Measurements from ENCODE around the gene BAZ2A.

DNA sequence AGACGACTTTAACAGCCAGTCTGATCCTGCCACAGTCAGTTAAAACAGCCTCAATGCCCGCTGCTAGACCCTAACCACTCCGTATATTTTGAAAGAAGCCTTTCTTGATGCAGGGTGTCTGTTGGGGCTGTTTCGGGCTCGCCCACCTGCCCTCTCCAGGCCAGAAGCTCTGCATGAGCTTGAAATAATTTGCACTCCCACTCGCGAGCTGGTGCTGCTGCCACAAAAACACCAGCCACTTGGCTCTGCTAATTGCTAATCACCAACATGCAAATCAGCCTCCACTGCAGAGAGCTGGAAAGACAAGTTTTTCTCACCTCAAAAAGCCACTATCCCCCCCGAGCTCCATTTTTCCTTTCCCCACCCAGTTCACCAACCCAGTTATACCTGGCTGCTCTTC, 15.5 kb downstream of the BAZ2A start:
- TF ChIP-seq, protein P1, sequence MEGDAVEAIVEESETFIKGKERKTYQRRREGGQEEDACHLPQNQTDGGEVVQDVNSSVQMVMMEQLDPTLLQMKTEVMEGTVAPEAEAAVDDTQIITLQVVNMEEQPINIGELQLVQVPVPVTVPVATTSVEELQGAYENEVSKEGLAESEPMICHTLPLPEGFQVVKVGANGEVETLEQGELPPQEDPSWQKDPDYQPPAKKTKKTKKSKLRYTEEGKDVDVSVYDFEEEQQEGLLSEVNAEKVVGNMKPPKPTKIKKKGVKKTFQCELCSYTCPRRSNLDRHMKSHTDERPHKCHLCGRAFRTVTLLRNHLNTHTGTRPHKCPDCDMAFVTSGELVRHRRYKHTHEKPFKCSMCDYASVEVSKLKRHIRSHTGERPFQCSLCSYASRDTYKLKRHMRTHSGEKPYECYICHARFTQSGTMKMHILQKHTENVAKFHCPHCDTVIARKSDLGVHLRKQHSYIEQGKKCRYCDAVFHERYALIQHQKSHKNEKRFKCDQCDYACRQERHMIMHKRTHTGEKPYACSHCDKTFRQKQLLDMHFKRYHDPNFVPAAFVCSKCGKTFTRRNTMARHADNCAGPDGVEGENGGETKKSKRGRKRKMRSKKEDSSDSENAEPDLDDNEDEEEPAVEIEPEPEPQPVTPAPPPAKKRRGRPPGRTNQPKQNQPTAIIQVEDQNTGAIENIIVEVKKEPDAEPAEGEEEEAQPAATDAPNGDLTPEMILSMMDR (conservative IDR thresholded peaks at IDR 0.05; ENCODE audit: low read length) = no peak
- no peak for TF ChIP-seq EZH2phosphoT487 (IDR thresholded peaks at IDR 0.05; ENCODE audit: borderline replicate concordance)
